ENCODE measurements around the gene DLG2.
"Not testable (repeated sequence)": the region's sequence is repeated elsewhere in the genome, so short reads cannot be mapped to it uniquely, and the experiment has no call there.

The DLG2 gene

GRCh38 chr11:84819128-84819527 is 808.0 kb downstream of the DLG2 start:
- DNase-seq: no peak

DNA sequence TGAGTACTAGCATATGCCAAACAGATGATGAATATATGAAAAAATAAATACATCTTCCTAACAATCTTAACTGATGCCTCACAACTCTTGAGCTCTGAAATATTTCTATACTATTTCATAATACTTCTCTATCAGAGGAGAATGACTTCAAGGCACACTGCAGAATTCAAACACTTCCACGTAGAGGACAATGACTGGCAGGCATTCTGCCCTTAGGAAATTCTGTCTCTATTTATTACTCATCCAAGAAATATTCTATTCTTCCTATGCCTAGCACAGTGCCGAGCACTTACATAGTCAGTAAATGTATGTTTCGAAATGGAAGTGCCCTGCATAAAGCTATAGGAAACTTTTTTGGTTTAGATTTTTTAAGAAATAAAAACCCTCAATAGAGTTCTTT is 809.1 kb downstream of the DLG2 start:
- no peak for DNase-seq

DNA sequence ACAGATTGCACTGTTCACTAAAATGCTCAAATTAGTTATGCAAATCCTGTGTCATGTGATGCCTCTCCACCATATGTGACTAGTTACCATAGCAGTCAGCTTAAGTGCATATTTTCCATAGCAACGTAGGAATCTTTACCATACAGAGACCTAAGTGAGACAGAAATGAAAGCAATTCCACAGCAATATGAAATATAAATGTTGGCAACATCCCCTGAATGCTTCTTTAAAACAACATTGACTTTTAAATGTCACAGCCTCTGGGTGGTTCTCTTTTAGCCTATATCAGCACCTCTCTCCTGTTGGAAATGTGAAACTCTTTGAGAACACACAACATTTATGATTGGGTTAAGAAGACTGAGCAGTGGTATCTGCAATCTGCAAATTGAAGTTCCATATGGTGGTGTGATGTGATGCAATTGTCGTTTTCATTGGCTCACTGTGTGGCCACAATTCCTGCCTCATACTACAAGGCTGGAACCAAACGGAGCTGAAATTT is 814.6 kb downstream of the DLG2 start:
- no peak for DNase-seq

GRCh38 chr11:84806354-84806753 is 820.8 kb downstream of the DLG2 start:
- DNase-seq: no peak

- DNase-seq: no peak
Observed at GRCh38 chr11:84804041-84804440, 823.1 kb downstream of the DLG2 start.

- DNase-seq: no peak
Observed at GRCh38 chr11:84800755-84801346, 826.3 kb downstream of the DLG2 start.

- no peak for DNase-seq
Observed at GRCh38 chr11:84799112-84799511, 828.0 kb downstream of the DLG2 start.

DNA sequence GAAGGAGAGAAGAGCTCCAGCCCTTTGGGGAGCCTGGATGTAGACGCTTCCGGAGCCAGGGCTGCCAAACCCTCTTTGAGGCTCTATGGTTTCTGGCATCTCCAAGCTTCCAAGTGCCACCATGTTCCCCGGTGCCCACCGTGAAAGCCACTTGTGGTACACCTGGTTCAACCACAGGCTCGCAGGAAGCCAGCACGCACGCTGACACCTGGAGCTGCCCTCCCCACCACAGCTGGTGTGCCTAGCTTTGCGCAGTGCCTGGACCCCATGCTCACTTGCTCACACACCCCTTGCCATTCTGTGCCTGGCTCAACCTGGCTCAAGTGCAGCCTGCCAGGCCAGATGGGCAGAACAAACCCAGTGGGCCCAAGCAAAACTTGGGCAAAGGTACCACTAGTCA is 831.4 kb downstream of the DLG2 start:
- DNase-seq: no peak

GRCh38 chr11:84794663-84795443 is 832.3 kb downstream of the DLG2 start:
- DNase-seq: no peak

- DNase-seq: no peak
Observed at GRCh38 chr11:84793318-84793717, 833.8 kb downstream of the DLG2 start.

GRCh38 chr11:84790849-84791427 is 836.2 kb downstream of the DLG2 start:
- no peak for DNase-seq

DNA sequence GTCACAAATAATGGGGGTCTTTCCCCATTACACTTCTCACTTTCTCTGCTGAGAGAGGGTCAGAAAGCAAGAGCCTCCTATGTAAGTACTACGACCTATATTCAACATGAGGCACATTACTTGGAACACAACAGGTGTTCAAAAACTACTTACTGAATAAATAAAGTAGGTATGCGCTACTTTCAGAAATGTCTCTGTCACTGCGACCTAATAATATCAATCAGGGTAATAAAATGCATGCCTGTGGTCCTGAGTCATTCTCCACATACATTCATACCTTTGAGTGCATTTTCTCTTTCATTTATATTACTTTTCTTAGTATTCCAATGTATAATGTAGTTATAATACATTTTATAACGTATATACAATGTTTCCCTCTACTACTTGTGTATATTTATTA is 838.9 kb downstream of the DLG2 start:
- no peak for DNase-seq

DNA sequence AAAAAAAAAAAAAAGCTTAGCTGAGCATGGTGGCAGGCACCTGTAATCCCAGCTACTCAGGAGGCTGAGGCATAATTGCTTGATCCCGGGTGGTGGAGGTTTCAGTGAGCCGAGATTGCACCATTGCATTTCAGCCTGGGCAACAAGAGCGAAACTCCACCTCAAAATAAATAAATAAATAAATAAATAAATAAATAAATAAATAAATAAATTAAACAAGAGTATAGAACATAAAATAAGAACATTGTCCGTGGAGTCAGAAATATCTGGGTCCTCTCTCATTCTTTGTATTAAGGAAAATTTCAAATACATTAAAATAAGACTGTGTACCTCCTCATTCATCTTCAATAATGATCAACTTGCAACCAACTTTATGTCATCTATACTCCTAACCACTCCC is 843.0 kb downstream of the DLG2 start:
- not testable (repeated sequence) for DNase-seq

- DNase-seq: no peak
Observed at GRCh38 chr11:84780689-84781293, 846.4 kb downstream of the DLG2 start.

- no peak for DNase-seq
Observed at GRCh38 chr11:84775503-84775902, 851.6 kb downstream of the DLG2 start.

GRCh38 chr11:84763931-84764330 is 863.2 kb downstream of the DLG2 start:
- no peak for DNase-seq

DNA sequence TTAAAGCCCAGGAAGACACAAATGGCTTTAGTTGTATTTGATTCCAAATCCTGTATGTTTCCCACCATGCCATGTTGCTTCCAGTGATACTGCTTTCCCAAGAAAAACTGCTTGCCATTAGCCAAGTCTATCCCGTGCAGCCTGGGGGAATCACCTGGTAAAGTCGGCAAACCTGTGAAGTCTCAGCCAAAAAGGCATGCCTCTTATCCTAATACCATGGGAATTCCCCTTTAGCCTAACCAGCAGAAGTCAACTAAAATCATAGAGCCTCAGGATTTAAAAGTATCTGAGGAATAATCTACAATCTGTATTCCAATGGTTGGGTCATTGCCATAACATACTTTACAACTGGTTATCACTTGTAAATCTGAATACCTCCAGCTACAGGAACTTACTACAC is 869.4 kb downstream of the DLG2 start:
- no peak for DNase-seq

- no peak for DNase-seq
Observed at GRCh38 chr11:84751371-84751770, 875.8 kb downstream of the DLG2 start.

DNA sequence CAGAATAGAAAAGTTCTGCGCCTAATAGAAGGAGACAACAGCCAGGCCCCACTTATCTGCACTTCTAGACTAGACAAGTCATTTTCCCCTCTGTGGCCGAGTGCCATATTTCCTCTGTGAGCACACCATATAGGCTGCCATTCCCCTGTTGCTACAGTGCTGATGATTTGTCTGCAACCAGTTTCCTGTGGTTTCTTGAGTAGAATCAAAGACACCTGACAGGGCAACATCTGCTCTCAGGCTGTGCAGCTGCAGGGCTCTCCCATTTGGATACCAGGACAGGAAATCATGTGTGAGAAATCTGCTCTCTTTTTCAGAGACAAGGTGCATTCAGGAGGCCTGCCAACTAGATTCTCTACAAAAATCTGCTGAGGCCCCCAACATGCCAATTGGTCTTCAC is 879.3 kb downstream of the DLG2 start:
- no peak for DNase-seq

DNA sequence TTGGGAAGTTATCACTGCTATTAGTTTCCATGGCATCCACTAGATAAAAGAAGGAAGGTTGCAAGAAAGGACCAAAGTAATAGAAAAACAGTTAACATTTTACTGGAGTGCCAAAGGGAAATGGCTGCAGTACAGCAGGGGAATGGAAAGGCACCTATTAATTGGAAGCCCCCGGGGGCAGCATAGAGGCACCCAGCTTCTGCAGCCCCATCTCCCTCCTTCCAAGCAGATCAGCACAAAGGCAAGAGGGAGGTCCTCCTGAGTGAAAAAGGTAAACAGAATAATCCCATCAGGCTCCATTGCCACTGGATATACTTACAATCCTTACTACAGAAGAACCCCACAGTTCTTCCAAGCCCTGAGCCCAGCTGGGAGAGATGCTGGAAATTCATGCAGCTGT is 887.1 kb downstream of the DLG2 start:
- no peak for DNase-seq

GRCh38 chr11:84724256-84724655 is 902.9 kb downstream of the DLG2 start:
- DNase-seq: no peak

DNA sequence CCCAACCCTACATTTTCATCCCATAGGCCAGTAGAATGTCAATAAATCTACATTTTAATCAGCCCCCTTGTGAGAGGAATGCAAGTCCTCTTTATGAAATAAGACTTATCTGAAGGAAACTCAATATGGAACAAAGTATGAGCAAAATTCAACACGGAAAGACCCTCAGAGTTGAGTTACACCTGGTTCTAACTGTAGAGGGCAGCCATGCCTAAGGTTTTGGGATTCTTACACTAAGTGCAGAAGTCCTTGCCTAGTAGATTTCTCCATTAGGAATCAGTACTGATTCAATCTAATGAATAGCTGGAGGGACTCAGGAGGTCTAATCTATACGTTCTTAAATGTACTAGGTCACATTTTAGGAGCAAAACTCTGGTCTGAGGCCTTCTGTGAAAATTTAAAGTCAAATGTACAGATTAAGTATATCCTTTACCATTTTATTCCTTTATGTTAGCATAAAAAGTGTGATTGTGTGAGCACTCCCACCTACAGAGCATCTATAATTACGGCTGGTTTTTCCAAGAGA is 904.5 kb downstream of the DLG2 start:
- DNase-seq: no peak

- no peak for DNase-seq
Observed at GRCh38 chr11:84721561-84721961, 905.6 kb downstream of the DLG2 start.
